ENCODE results near the gene TNRC6B. TPM values are rescaled to one million over a fixed set of nuclear protein-coding genes. Genes with fewer than 3 reads are reported as not detected.

The TNRC6B gene
- total RNA-seq, 1 donor, result 26.4 TPM

GRCh38 chr22:40341604-40342003 lies 163.9 kb downstream of the TNRC6B start:
- Histone ChIP-seq H3K27ac (ENCODE audit: low read depth, low read length) (no peak overlapping the region), H3K27me3 (ENCODE audit: insufficient read depth, low read length) (no peaks in the 10 kb centered on the region), H3K36me3 (ENCODE audit: insufficient read depth, low read length) (no peaks in the 10 kb centered on the region), H4K20me1 (ENCODE audit: insufficient read depth, low read length) (no peaks in the 10 kb centered on the region), H2AFZ (ENCODE audit: low read length) (no peak overlapping the region), H3K4me1 (ENCODE audit: insufficient read depth, low read length) (no peaks in the 10 kb centered on the region), H3K4me2 (ENCODE audit: insufficient read depth, low read length) (no peak overlapping the region), H3K9me3 (ENCODE audit: low read depth, low read length) (no peaks in the 10 kb centered on the region), H3K4me3 (ENCODE audit: insufficient read depth, low read length) (no peak overlapping the region), H3K79me2 (ENCODE audit: insufficient read depth, low read length) (peaks cover 3% of the 10 kb centered on the region)
- no peak for DNase-seq (ENCODE audit: insufficient read length, low spot score, missing footprints)
- no peak for TF ChIP-seq CTCF (IDR thresholded peaks at IDR 0.05; ENCODE audit: extremely low read depth, low read depth, low read length)

GRCh38 chr22:40342521-40342920 lies 164.8 kb downstream of the TNRC6B start:
- DNase-seq (ENCODE audit: insufficient read length, low spot score, missing footprints), result no peak
- peaks cover 6% of the 10 kb centered on the region for H3K4me1 ChIP-seq (ENCODE audit: insufficient read depth, low read length)
- peaks cover 12% of the 10 kb centered on the region for H3K79me2 ChIP-seq (ENCODE audit: insufficient read depth, low read length)
- H3K27me3 ChIP-seq (ENCODE audit: insufficient read depth, low read length), result no peaks in the 10 kb centered on the region
- H4K20me1 ChIP-seq (ENCODE audit: insufficient read depth, low read length), result peaks cover 1% of the 10 kb centered on the region
- H3K9me3 ChIP-seq (ENCODE audit: low read depth, low read length), result no peaks in the 10 kb centered on the region
- no peak overlapping the region for H3K4me3 ChIP-seq (ENCODE audit: insufficient read depth, low read length)
- TF ChIP-seq CTCF (IDR thresholded peaks at IDR 0.05; ENCODE audit: extremely low read depth, low read depth, low read length), result no peak
- no peak overlapping the region for H3K4me2 ChIP-seq (ENCODE audit: insufficient read depth, low read length)
- no peak overlapping the region for H2AFZ ChIP-seq (ENCODE audit: low read length)
- no peak overlapping the region for H3K27ac ChIP-seq (ENCODE audit: low read depth, low read length)
- H3K36me3 ChIP-seq (ENCODE audit: insufficient read depth, low read length), result no peaks in the 10 kb centered on the region

GRCh38 chr22:40345271-40345670 lies 167.5 kb downstream of the TNRC6B start:
- Histone ChIP-seq H4K20me1 (ENCODE audit: insufficient read depth, low read length) (peaks cover 17% of the 10 kb centered on the region), H3K27me3 (ENCODE audit: insufficient read depth, low read length) (no peaks in the 10 kb centered on the region), H3K9me3 (ENCODE audit: low read depth, low read length) (no peaks in the 10 kb centered on the region), H3K79me2 (ENCODE audit: insufficient read depth, low read length) (peaks cover 37% of the 10 kb centered on the region), H2AFZ (ENCODE audit: low read length) (no peak overlapping the region), H3K4me1 (ENCODE audit: insufficient read depth, low read length) (peaks cover 14% of the 10 kb centered on the region), H3K4me3 (ENCODE audit: insufficient read depth, low read length) (peak overlapping the region; percentile 96), H3K36me3 (ENCODE audit: insufficient read depth, low read length) (peaks cover 19% of the 10 kb centered on the region), H3K4me2 (ENCODE audit: insufficient read depth, low read length) (peak overlapping the region; percentile 93), H3K27ac (ENCODE audit: low read depth, low read length) (no peak overlapping the region)
- no peak for TF ChIP-seq CTCF (IDR thresholded peaks at IDR 0.05; ENCODE audit: extremely low read depth, low read depth, low read length)
- DNase-seq (ENCODE audit: insufficient read length, low spot score, missing footprints), result no peak

- DNase-seq (ENCODE audit: insufficient read length, low spot score, missing footprints), result no peak
- peak overlapping the region; percentile 73 for H3K27ac ChIP-seq (ENCODE audit: low read depth, low read length)
- TF ChIP-seq CTCF (IDR thresholded peaks at IDR 0.05; ENCODE audit: extremely low read depth, low read depth, low read length), result no peak
These were observed 168.1 kb downstream of the TNRC6B start for GRCh38 chr22:40345815-40346184.

More at GRCh38 chr22:40345815-40346184, 168.1 kb downstream of the TNRC6B start:
- peaks cover 14% of the 10 kb centered on the region for H3K4me1 ChIP-seq (ENCODE audit: insufficient read depth, low read length)
- peak overlapping the region; percentile 98 for H2AFZ ChIP-seq (ENCODE audit: low read length)
- H3K4me2 ChIP-seq (ENCODE audit: insufficient read depth, low read length), result peak overlapping the region; percentile 93
- H3K36me3 ChIP-seq (ENCODE audit: insufficient read depth, low read length), result peaks cover 24% of the 10 kb centered on the region
- no peaks in the 10 kb centered on the region for H3K27me3 ChIP-seq (ENCODE audit: insufficient read depth, low read length)
- H3K4me3 ChIP-seq (ENCODE audit: insufficient read depth, low read length), result peak overlapping the region; percentile 96
- peaks cover 17% of the 10 kb centered on the region for H4K20me1 ChIP-seq (ENCODE audit: insufficient read depth, low read length)
- H3K9me3 ChIP-seq (ENCODE audit: low read depth, low read length), result no peaks in the 10 kb centered on the region
- peaks cover 41% of the 10 kb centered on the region for H3K79me2 ChIP-seq (ENCODE audit: insufficient read depth, low read length)
